AG04450 (cell line): ENCODE results near the gene SPECC1L. TPM values are rescaled to one million over a fixed set of nuclear protein-coding genes. Genes with fewer than 3 reads are reported as not detected.
"Not testable (repeated sequence)": the region's sequence is repeated elsewhere in the genome, so short reads cannot be mapped to it uniquely, and the experiment has no call there.

ENCODE experiments used
- CTCF ChIA-PET: fragments of 300-600, 350-600 bp; formaldehyde crosslinking; extraction: SDS; loops from one replicate; lab custom pipeline; 2022; ENCODE audit warnings: antibody characterized with exemption, inconsistent platforms; lab: Charles Lee
- POLR2A ChIA-PET: fragments of 350-600 bp; formaldehyde crosslinking; extraction: SDS; loops from one replicate; lab custom pipeline; 2021; ENCODE audit warnings: antibody characterized with exemption, inconsistent platforms; lab: Yijun Ruan, JAX
- DNase-seq: peaks from one replicate; pipeline ENCODE4 v3.0.0-alpha.2; 2011; ENCODE audit warnings: low read depth, low spot score
- H3K27ac ChIP-seq: one replicate; pipeline ENCODE4 v1.5.1; 2012; ENCODE audit warnings: low read depth, low read length, control low read depth
- H3K27me3 ChIP-seq: one replicate; pipeline ENCODE4 v1.6.0; 2012; ENCODE audit warnings: low read length; ENCODE audit not compliant: control insufficient read depth, insufficient read depth
- H3K4me3 ChIP-seq: 2 replicates; pipeline ENCODE4 v1.5.1; 2011; ENCODE audit warnings: mild to moderate bottlenecking, low read depth, low read length, control low read depth
- H3K9me3 ChIP-seq: 2 replicates; pipeline ENCODE4 v1.5.1; 2012; ENCODE audit warnings: low read length; ENCODE audit not compliant: control insufficient read depth, insufficient read depth
- polyA plus RNA-seq: library from polyadenylated mRNA; depleted of rRNA; stranded (reverse); fragments of >200 nt; gene quantifications from 2 replicates; pipeline ENCODE4 v1.2.3, GENCODE V29; 2011
- TF ChIP-seq, protein P1 (sequence below): IDR thresholded peaks from 2 replicates; pipeline ENCODE4 v1.5.1; 2011; ENCODE audit warnings: low read depth, low read length, control low read depth, inconsistent platforms

The SPECC1L gene
- polyA plus RNA-seq, 1 experiment = 36.4 TPM

GRCh38 chr22:24289741-24290163, 19.1 kb downstream of the SPECC1L start:
- H3K9me3 ChIP-seq = no peaks in the 10 kb centered on the region
- no peaks in the 10 kb centered on the region for H3K27me3 ChIP-seq
- H3K27ac ChIP-seq = peak overlapping the region; percentile 39
- ChIA-PET POLR2A (interaction anchor here (0.6 to 1.3 kb wide), 5 partner anchors 17 to 143 kb away, joined by 3 to 7 read pairs (median 5); partner anchors contain the start of gene SPECC1L), CTCF (interaction anchor here (0.6 kb wide), 1 partner anchor 43 kb away, joined by 4 read pairs; no protein-coding TSS in a partner anchor)
- TF ChIP-seq, protein P1, sequence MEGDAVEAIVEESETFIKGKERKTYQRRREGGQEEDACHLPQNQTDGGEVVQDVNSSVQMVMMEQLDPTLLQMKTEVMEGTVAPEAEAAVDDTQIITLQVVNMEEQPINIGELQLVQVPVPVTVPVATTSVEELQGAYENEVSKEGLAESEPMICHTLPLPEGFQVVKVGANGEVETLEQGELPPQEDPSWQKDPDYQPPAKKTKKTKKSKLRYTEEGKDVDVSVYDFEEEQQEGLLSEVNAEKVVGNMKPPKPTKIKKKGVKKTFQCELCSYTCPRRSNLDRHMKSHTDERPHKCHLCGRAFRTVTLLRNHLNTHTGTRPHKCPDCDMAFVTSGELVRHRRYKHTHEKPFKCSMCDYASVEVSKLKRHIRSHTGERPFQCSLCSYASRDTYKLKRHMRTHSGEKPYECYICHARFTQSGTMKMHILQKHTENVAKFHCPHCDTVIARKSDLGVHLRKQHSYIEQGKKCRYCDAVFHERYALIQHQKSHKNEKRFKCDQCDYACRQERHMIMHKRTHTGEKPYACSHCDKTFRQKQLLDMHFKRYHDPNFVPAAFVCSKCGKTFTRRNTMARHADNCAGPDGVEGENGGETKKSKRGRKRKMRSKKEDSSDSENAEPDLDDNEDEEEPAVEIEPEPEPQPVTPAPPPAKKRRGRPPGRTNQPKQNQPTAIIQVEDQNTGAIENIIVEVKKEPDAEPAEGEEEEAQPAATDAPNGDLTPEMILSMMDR = no peak
- H3K4me3 ChIP-seq = no peak overlapping the region
- DNase-seq = no peak

DNA sequence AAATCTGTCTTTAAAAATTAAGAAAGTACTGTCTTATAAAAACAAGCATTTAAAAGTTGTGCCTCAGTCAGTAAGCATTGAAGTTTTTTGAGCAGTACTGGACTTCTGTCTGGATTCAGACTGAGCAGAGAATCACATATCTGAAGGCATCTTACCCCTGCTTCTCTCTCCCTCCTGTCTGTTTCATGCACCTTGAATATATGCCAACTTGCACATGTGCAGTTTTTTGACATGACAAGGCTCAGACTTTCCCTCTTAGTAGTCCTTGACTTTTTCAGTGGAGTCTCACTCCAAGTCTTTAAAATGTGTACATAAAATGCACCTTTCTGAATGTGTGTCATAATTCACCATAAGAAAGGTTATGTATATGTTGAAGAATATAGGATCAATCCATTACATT, 19.8 kb downstream of the SPECC1L start:
- ChIA-PET CTCF (interaction anchor here (0.6 kb wide), 1 partner anchor 559 kb away, joined by 4 read pairs; no protein-coding TSS in a partner anchor), POLR2A (no interaction called here)
- no peaks in the 10 kb centered on the region for H3K27me3 ChIP-seq
- H3K9me3 ChIP-seq = no peaks in the 10 kb centered on the region
- no peak for DNase-seq
- no peak overlapping the region for H3K27ac ChIP-seq
- TF ChIP-seq, protein P1 = no peak
- H3K4me3 ChIP-seq = no peak overlapping the region

GRCh38 chr22:24291515-24292201, 21.0 kb downstream of the SPECC1L start:
- no peak for DNase-seq
- POLR2A ChIA-PET = no interaction called here
- TF ChIP-seq, protein P1 = no peak
- no peaks in the 10 kb centered on the region for H3K27me3 ChIP-seq
- H3K27ac ChIP-seq = no peak overlapping the region
- CTCF ChIA-PET = interaction anchor here (1.0 kb wide), 1 partner anchor 211 kb away, joined by 4 read pairs; no protein-coding TSS in a partner anchor
- no peaks in the 10 kb centered on the region for H3K9me3 ChIP-seq
- H3K4me3 ChIP-seq = no peak overlapping the region

DNA sequence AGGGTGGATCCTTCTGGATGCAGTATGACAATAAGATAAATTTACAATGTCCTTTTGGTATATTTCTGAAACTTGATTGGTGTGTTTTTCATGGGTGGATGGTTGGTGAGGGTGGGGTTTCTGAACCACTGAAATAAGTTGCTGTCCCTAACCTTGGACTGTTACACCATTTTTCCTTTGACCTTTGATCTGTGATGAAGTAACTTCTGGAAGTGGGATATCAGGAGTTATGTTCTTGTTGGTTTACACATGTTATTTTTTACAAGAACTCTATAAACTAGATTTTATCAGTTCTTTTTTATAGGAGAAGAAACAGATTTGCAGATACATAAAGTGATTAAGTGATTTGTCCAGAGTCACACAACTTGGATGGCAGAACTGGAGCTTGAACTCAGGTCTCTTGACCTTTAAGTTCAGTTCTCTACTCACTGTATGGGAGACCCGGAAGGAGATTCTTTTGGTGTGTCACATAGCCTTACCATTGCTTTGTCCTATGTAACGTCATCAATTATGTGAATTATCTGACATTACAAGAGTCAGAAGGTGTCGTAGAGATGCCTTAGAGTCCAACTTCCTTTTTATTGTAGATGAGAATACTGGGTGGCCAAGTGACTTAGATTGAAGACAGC, 21.7 kb downstream of the SPECC1L start:
- POLR2A ChIA-PET, CTCF ChIA-PET, H3K27ac ChIP-seq: not testable (repeated sequence)

GRCh38 chr22:24294913-24295312, 24.3 kb downstream of the SPECC1L start:
- H3K9me3 ChIP-seq, H3K27ac ChIP-seq, H3K4me3 ChIP-seq, DNase-seq, CTCF ChIA-PET, H3K27me3 ChIP-seq, POLR2A ChIA-PET: not testable (repeated sequence)

More for the DNA sequence above, 21.7 kb downstream of the SPECC1L start:
- not testable (repeated sequence) for H3K27me3 ChIP-seq, H3K9me3 ChIP-seq, H3K4me3 ChIP-seq, DNase-seq

GRCh38 chr22:24298497-24299155, 28.0 kb downstream of the SPECC1L start:
- H3K27me3 ChIP-seq, H3K4me3 ChIP-seq, POLR2A ChIA-PET, H3K9me3 ChIP-seq, CTCF ChIA-PET, H3K27ac ChIP-seq, DNase-seq: not testable (repeated sequence)

- not testable (repeated sequence) for H3K4me3 ChIP-seq
Observed at GRCh38 chr22:24300522-24300921, 29.9 kb downstream of the SPECC1L start.

More at GRCh38 chr22:24300522-24300921, 29.9 kb downstream of the SPECC1L start:
- DNase-seq, H3K9me3 ChIP-seq, CTCF ChIA-PET, H3K27ac ChIP-seq, H3K27me3 ChIP-seq, POLR2A ChIA-PET: not testable (repeated sequence)
